ENCODE results near the gene ORM2.
"Not testable (repeated sequence)": the region's sequence is repeated elsewhere in the genome, so short reads cannot be mapped to it uniquely, and the experiment has no call there.

Gene ORM2

GRCh38 chr9:114329625-114330022 lies at the start of gene ORM2:
Gene ORM2, plus strand, starts transcription at chr9:114329869. Its CDS starts 36 bp downstream, at chr9:114329905.
- DNase-seq (ENCODE audit: low read depth in 2 of 2) = not testable (repeated sequence)

- DNase-seq (ENCODE audit: low read depth in 2 of 2) = no peak
Observed at GRCh38 chr9:114280636-114281472, 48.8 kb upstream of the ORM2 start.

- DNase-seq (ENCODE audit: low read depth in 2 of 2) = no peak
Observed at GRCh38 chr9:114281473-114282103, 48.1 kb upstream of the ORM2 start.

- no peak for DNase-seq (ENCODE audit: low read depth in 2 of 2)
Observed at GRCh38 chr9:114282104-114282485, 47.6 kb upstream of the ORM2 start.

GRCh38 chr9:114282507-114282906 lies 47.2 kb upstream of the ORM2 start:
- no peak for DNase-seq (ENCODE audit: low read depth in 2 of 2)

GRCh38 chr9:114282926-114283325 lies 46.7 kb upstream of the ORM2 start:
- DNase-seq (ENCODE audit: low read depth in 2 of 2) = no peak

- DNase-seq (ENCODE audit: low read depth in 2 of 2) = no peak
Observed at GRCh38 chr9:114283551-114284111, 46.0 kb upstream of the ORM2 start.

GRCh38 chr9:114284316-114285060 lies 45.2 kb upstream of the ORM2 start:
- no peak for DNase-seq (ENCODE audit: low read depth in 2 of 2)

GRCh38 chr9:114285166-114285867 lies 44.4 kb upstream of the ORM2 start:
- DNase-seq (ENCODE audit: low read depth in 2 of 2) = no peak

- no peak for DNase-seq (ENCODE audit: low read depth in 2 of 2)
Observed at GRCh38 chr9:114286146-114286679, 43.5 kb upstream of the ORM2 start.

GRCh38 chr9:114287001-114287762 lies 42.5 kb upstream of the ORM2 start:
- DNase-seq (ENCODE audit: low read depth in 2 of 2) = no peak

- no peak for DNase-seq (ENCODE audit: low read depth in 2 of 2)
Observed at GRCh38 chr9:114287763-114288192, 41.9 kb upstream of the ORM2 start.

GRCh38 chr9:114288193-114289091 lies 41.2 kb upstream of the ORM2 start:
- no peak for DNase-seq (ENCODE audit: low read depth in 2 of 2)

- no peak for DNase-seq (ENCODE audit: low read depth in 2 of 2)
Observed at GRCh38 chr9:114289106-114289505, 40.6 kb upstream of the ORM2 start.

- no peak for DNase-seq (ENCODE audit: low read depth in 2 of 2)
Observed at GRCh38 chr9:114289571-114290481, 39.8 kb upstream of the ORM2 start.

- DNase-seq (ENCODE audit: low read depth in 2 of 2) = no peak
Observed at GRCh38 chr9:114290561-114290986, 39.1 kb upstream of the ORM2 start.

GRCh38 chr9:114291064-114291474 lies 38.6 kb upstream of the ORM2 start:
- peak; percentile 30 to 60 for DNase-seq (ENCODE audit: low read depth in 2 of 2)

- no peak for DNase-seq (ENCODE audit: low read depth in 2 of 2)
Observed at GRCh38 chr9:114291886-114292590, 37.6 kb upstream of the ORM2 start.
